K562 (cell line): Measurements from ENCODE around the gene TBC1D16.

Experiments
- BACH1 ChIP-seq: fragments of 200-800 bp; sonication (Bioruptor generic); IDR thresholded peaks from 2 replicates; pipeline ENCODE4 v1.6.1; 2016; ENCODE audit warnings: missing genetic modification characterization, missing compliant biosample characterization
- EP300 ChIP-seq: IDR thresholded peaks from 2 replicates; pipeline ENCODE4 v1.6.1; 2012; ENCODE audit warnings: low read length, improper control_type of control experiment
- EWSR1 ChIP-seq: fragments of 450-650 bp; IDR thresholded peaks from 2 replicates; pipeline ENCODE4 v1.6.1; 2018; ENCODE audit warnings: borderline replicate concordance, mild to moderate bottlenecking, low read depth, moderate library complexity; ENCODE audit not compliant: partially characterized antibody
- HSF4 ChIP-seq: fragments of 250-450 bp; sonication (Bioruptor Pico); IDR thresholded peaks from 2 replicates; pipeline ENCODE4 v2.1.2; 2022; ENCODE audit warnings: mild to moderate bottlenecking, moderate library complexity, borderline replicate concordance
- MEF2D ChIP-seq: conservative IDR thresholded peaks from 2 replicates; pipeline ENCODE4 v1.6.1; 2016; ENCODE audit warnings: low read depth, missing genetic modification characterization, missing compliant biosample characterization
- NCOA2 ChIP-seq, 2 experiments: fragments of 450-650 bp; IDR thresholded peaks; 2 replicates each; pipeline ENCODE4 v1.6.1; 2018; ENCODE audit warnings: mild to moderate bottlenecking in 2 of 2, moderate library complexity in 1 of 2; ENCODE audit not compliant: partially characterized antibody in 2 of 2
- POLR2A ChIP-seq: fragments of 450-650 bp; conservative IDR thresholded peaks from 2 replicates; pipeline ENCODE4 v1.6.1; 2016
- RNF2 ChIP-seq: sonication (generic); IDR thresholded peaks from 2 replicates; pipeline ENCODE4 v1.6.1; 2016
- SMARCE1 ChIP-seq: fragments of 450-650 bp; IDR thresholded peaks from 2 replicates; pipeline ENCODE4 v1.7.1; 2016; ENCODE audit warnings: mild to moderate bottlenecking
- STAT5B ChIP-seq: fragments of 250-450 bp; sonication (Bioruptor Pico); IDR thresholded peaks from 2 replicates; pipeline ENCODE4 v1.8.0; 2021; ENCODE audit warnings: mild to moderate bottlenecking, inconsistent platforms
- TCF7 ChIP-seq: sonication (generic); IDR thresholded peaks from 2 replicates; pipeline ENCODE4 v1.6.1; 2016; ENCODE audit warnings: antibody characterized with exemption, borderline replicate concordance
- ZNF134 ChIP-seq: fragments of 250-450 bp; sonication (Bioruptor Pico); conservative IDR thresholded peaks from 2 replicates; pipeline ENCODE4 v1.4.0; 2020
- ZNF668 ChIP-seq: fragments of 250-450 bp; sonication (Bioruptor Pico); IDR thresholded peaks from 2 replicates; pipeline ENCODE4 v1.8.0; 2022; ENCODE audit warnings: mild to moderate bottlenecking, inconsistent platforms

DNA sequence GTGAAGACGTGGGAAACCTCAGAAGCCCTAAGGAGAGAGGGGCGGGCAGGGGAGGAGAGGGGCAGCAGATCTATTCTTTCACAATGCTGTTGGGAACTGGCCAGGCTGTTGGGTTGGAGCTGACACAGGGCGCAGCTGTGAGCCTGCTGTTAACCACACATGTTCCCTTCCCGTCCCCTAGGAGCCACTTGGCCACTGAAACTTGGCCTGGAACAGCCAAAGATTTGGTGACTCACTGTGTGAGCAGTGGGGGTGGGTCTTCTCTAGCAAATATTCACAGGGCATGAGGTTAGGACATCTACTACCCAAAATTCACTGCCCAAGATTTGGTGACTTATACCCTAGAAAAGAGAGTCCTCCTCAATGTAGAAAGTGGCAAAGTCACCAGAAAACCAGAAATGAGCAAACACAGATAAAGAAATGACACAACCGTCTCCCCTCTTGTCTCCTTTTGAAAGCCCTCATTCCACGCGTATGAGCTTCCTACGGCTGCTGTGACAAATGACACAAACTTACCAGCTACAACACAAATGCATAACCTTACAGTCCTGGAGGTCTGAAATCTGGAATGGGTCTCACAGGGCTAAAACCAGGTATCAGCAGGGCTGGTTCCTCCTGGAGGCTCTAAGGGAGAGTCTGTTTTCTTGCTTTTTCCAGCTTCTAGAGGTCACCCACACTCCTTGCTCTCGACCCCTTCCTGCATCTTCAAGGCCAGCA, 6.3 kb downstream of the TBC1D16 start:
- TF ChIP-seq ZNF134 (CRISPR knock-in tag) = no peak
- no peak for TF ChIP-seq HSF4
- no peak for TF ChIP-seq POLR2A
- no peak for TF ChIP-seq ZNF668 (CRISPR knock-in tag)
- TF ChIP-seq TCF7 = no peak
- TF ChIP-seq EWSR1 = no peak
- TF ChIP-seq BACH1 (tag) = no peak
- TF ChIP-seq SMARCE1 = no peak
- TF ChIP-seq STAT5B = no peak
- TF ChIP-seq NCOA2 (IDR thresholded peaks at IDR 0.05; ENCODE audit: partially characterized antibody in 2 of 2) = no peak
- no peak for TF ChIP-seq EP300
- TF ChIP-seq RNF2 = no peak
- TF ChIP-seq MEF2D (tag) = no peak
